HG02763 (cell line): ENCODE data around the gene BRD8.
"Not testable (repeated sequence)": the region's sequence is repeated elsewhere in the genome, so short reads cannot be mapped to it uniquely, and the experiment has no call there.

ENCODE experiments used
- ATAC-seq: cut with Tn5 transposase; IDR thresholded peaks from one replicate; pipeline ENCODE4 v1.9.1; 2021; ENCODE audit warnings: mild to moderate bottlenecking, moderate library complexity; ENCODE audit not compliant: unreplicated experiment

Gene BRD8, protein sequence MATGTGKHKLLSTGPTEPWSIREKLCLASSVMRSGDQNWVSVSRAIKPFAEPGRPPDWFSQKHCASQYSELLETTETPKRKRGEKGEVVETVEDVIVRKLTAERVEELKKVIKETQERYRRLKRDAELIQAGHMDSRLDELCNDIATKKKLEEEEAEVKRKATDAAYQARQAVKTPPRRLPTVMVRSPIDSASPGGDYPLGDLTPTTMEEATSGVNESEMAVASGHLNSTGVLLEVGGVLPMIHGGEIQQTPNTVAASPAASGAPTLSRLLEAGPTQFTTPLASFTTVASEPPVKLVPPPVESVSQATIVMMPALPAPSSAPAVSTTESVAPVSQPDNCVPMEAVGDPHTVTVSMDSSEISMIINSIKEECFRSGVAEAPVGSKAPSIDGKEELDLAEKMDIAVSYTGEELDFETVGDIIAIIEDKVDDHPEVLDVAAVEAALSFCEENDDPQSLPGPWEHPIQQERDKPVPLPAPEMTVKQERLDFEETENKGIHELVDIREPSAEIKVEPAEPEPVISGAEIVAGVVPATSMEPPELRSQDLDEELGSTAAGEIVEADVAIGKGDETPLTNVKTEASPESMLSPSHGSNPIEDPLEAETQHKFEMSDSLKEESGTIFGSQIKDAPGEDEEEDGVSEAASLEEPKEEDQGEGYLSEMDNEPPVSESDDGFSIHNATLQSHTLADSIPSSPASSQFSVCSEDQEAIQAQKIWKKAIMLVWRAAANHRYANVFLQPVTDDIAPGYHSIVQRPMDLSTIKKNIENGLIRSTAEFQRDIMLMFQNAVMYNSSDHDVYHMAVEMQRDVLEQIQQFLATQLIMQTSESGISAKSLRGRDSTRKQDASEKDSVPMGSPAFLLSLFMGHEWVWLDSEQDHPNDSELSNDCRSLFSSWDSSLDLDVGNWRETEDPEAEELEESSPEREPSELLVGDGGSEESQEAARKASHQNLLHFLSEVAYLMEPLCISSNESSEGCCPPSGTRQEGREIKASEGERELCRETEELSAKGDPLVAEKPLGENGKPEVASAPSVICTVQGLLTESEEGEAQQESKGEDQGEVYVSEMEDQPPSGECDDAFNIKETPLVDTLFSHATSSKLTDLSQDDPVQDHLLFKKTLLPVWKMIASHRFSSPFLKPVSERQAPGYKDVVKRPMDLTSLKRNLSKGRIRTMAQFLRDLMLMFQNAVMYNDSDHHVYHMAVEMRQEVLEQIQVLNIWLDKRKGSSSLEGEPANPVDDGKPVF

DNA sequence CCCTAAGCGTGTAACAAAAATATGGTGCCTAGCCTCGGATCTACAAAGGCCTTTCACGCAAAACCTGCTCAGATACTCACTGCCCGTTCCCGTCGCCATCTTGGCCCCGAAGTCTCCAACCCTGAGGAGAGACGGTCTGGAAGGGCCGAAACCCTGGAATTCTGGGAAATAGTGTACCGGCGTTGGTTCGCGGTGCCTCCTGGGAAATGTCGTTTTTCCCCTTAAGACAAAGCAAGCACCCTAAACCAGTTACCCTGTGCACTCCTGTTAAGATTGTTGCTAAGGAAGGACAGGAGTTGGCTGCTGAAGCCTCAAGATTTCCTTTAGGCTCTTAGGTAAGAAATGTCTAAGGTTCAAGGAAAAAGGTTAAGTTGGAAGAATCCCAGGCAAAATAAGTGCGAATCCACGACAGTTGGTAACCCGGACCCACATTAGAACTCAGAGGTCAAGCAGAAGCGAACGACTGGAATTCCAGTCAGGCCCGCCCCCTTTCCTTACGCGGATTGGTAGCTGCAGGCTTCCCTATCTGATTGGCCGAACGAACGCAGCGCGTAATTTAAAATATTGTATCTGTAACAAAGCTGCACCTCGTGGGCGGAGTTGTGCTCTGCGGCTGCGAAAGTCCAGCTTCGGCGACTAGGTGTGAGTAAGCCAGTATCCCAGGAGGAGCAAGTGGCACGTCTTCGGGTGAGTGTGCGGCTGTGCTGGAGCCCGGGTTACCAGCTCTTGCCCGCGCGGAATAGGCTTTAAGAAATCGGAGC, at the start of gene BRD8, which contains the start of gene KIF20A:
TSS of gene BRD8 (minus strand) at position 115 of the 761 bp plus-strand sequence. CDS start at position 99, 16 bp downstream.
TSS of gene KIF20A (plus strand) at position 597 of the 761 bp plus-strand sequence. CDS start 569 bp downstream, outside the sequence.
- ATAC-seq = peak; percentile 84

DNA sequence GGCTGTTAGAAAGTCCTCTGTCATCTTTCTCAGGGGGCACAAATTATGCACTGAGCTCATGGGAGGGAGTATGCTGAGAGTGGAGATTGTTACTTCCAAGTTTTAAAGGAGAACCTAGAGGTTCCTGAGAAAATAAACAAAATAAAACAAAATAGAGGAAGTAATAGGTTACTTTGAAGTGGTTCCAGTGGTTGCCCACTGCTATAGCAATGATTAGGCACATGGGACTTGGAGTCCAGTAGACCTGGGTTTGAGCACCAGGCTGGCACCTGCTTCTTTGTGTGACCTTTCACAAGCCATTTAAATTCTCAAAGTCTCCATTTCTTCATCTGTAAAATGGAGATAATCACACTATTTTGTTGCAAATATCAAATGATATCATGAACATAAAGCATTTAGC, 48.5 kb upstream of the BRD8 start:
- ATAC-seq = no peak

DNA sequence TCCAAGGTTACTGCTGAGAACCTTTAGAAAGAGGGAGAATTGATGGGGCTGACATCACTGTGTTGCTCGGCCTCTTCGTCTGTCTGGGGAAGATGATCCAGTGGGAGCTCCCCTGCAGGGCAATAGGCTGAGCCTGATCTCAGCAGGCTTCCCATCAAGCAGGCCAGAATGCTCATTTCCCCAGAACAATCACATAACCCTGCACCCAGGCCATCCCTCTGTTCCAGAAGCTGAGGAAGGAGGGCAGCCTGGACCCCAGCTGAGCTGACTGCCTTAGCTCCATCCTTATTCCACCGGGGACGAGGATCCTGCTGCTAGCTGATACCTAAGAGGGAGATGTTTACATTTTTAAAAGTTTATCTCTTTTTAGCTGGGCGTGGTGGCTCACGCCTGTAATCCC, 46.3 kb upstream of the BRD8 start:
- no peak for ATAC-seq

DNA sequence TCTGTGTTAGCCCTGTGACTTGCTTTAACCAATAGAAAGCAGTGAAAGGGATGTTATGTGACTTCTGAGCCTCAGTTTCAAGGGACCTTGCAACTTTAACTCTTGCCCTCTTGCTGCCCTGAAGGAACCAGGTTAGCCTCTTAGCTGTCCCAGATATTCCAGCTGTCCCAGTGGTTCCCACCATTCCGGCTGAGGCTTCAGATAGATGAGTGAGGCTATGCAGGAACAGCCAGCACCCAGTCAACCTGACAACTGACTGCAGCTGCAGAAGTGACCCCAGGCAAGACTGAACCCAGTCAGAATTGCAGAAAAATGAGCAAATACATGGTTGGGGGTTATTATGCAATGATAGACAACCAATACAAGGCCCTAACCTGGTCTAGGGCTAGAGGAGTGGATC, 45.1 kb upstream of the BRD8 start:
- ATAC-seq = no peak

DNA sequence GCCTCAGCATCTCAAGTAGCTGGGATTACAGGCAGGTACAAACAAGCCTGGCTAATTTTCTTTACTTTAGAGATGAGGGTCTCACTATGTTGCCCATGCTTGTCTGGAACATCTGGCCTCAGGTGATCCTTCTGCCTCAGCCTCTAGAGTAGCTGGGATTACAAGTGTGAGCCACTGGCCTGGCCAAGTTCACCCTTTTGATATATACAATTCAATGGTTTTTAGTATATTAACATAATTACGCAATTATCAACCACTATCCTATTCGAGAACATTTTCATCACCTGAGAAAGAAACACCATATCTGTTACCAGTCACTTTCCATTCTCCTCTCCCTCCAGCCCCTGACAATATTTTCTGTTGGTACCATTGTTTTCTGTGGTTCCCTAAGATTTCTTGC, 38.4 kb upstream of the BRD8 start:
- ATAC-seq = no peak

DNA sequence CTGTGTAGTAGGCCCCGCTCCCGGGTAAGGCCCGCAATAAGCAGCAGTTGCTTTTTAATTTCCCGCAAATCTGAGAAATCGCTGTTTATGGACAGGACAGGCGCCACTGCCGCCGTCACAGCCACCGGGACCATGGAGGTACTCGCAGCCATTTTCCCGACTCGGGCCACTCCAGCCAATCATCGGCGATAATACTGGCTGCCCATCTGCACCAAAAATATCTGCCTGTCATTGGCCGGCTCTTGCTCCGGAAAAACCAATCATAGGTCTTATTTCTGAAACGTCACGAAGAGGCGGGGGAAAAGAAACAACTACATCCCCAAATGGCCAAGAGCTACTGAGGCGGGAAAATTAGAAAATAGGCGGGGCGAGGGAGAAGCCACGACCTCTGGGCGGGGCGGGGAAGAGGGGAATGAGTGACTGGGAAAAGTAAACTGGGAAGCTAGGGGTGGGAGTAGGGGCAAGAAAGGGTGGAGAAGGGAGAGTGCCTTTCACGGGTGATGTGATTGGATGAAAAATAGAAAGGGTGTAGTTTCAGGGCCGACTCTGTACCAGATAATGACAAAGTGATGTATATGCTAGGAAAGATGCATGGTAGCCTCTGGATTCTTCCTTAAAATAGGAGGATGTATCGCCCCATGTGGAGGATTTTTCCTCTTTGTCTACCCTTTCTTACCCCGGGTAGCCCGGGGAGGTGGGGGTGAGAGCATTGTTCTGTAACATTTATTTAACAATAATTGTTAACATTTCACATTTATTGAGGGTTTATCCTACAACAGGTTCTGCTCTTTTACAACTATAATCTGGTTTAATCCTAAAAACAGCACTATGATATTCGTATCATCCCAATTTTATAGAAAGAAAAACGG, 35.0 kb upstream of the BRD8 start, which contains the start of gene CDC23:
TSS of gene CDC23 (minus strand) at position 163 of the 869 bp plus-strand sequence. CDS start at position 152, 11 bp downstream.
- peak; percentile 97 for ATAC-seq

DNA sequence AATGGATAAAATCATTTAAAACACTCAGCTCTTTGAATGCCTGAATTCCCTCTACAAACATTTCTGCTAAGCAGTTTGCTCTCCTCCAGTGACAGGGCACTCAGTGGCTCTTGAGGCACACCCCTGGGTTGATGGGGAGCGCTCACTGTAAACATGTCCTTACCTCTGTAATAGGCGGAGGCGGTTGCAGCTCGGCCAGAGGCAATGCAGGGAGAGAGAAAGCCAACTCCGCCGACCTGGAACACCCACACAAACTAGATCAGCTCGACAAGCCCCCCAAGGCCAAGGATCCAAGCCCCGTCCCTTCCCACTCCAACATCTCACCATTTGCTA, 34.4 kb upstream of the BRD8 start:
- ATAC-seq = no peak

DNA sequence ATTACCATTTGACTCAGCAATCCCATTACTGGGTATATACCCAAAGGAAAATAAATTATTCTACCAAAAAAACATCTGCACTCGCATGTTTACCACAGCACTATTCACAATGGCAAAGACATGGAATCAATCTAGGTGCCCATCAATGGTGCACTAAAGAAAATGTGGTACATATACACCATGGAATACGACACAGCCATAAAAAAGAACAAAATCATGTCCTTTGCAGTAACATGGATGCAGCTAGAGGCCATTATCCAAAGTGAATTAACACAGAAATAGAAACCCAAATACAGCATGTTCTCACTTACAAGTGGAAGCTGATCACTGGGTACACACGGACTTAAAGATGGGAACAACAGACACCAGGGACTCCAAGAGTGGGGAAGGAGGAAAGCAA, 32.6 kb upstream of the BRD8 start:
- ATAC-seq = no peak

DNA sequence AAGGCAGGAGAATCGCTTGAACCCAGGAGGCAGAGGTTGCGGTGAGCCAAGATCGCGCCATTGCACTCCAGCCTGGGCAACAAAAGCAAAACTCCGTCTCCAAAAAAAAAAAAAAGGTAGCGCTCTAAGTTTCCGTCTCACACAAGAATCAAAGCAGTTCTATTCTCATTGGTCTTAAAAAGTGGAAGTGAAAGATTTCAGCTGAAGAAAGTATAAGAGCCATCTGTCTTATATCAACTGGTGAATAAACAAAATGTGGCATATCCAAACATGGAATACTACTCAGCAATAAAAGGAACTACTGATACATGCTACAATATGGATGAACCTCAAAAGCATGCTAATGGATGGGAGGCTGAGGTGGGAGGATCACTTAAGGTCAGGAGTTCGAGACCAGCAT, 15.4 kb upstream of the BRD8 start:
- ATAC-seq = not testable (repeated sequence)

DNA sequence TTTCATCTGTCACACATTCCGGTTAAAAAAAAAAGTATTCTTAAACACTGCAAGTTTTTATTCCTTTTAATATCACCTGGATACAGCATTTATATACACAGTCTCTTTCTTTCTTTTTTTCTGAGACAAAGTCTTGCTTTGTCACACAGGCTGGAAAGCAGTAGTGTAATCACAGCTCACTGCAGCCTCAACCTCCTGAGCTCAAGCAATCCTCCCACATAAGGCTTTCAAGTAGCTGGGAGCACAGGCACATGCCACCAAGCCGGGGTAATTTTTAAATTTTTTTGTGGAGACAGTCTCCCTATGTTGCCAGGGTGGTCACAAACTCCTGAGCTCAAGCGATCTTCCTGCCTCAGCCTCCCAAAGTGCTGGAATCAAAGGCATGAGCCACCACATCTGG, 14.4 kb upstream of the BRD8 start:
- ATAC-seq = no peak

DNA sequence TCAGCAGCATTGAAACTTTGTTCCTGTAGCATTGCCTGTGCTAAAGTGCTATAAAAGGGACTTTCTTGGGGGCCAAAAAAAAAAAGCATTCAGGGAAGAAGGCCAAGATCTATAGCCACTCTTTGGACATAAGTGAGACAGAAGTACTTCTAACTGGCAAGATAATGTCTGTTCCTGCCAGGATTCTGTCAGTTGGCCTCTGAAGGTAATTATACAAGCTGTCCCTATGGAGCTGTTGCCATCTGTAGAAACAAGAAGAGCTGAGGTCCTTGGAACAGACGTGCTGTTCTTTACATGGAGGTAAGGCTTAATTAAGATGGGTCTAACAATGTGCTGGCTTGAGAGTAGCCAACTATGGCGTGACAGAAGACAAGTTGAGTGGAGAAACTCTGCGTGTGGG, 10.2 kb upstream of the BRD8 start:
- ATAC-seq = no peak

DNA sequence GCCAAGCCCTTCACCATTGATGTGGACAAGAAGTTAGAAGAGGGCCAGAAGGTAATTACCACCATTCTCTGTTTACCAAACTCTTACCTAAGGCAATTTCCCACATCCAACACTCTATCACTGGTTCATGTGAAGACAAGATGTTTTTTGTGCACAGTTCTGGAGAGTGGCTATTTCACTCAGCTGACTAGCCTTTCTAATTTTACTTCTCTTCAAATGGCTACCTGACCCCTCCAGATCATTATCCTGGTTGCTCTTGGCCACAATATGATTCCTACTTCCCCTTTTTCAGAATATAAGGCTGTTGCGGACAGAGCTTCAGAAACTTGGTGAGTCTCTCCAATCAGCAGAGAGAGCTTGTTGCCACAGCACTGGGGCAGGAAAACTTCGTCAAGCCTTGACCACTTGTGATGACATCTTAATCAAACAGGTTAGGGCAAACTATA, 7.6 kb upstream of the BRD8 start:
- ATAC-seq = no peak

DNA sequence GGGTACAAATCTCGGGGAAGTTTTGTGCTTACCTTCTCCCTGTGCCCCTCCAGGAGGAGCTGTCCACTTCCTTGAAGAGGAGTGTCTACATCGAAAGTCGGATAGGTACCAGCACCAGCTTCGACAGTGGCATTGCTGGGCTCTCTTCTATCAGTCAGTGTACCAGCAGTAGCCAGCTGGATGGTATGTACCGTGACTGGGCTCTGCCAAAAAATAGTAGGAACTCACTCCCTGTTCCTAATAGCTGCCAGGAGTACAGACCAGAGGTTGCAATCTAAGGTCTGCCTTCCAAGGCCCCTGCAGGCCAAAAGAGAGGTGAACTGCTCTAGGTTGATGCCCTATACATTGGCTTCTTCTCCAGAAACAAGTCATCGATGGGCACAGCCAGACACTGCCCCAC, 4.4 kb upstream of the BRD8 start:
- no peak for ATAC-seq

DNA sequence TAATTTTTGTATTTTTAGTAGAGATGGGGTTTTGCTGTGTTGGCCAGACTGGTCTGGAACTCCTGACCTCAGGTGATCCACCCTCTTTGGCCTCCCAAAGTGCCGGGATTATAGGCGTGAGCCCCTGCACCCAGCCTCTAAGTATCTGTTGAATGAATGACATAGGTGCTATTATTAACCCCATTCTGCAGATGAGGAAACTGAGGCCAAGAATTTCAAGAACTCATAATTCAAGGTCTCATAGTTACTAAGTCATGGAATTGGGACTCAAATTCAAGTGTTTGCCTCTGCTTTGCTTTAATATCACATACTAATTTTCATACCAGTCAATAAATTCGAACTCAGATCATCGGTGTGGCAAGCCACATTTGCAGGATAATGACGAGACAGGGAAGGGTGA, 2.4 kb upstream of the BRD8 start:
- no peak for ATAC-seq

DNA sequence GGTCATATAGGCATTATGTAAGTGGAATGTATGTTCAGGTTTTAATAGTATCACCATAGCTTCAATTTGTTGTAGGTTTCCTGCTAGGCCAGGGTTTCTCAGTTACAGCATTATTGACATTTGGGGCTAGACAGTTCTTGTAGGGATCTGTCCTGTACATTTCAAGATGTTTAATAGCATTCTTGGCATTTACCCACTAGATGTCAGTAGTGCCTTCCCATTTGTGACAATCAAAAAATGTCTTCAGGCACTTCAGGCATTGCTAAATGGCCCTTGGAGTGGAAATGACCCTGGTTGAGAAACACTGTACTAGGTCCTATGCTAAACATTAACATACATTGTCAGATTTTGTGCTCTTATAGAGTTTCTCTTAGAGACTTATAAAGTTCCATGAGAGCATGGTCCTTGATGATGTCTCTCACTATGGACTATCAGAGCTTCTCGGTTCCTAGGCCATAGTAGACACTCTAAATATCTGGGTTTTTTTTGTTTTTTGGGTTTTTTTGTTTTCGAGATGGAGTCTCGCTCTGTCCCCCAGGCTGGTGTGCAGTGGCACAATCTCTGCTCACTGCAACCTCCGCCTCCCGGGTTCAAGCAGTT, 1.9 kb upstream of the BRD8 start:
- ATAC-seq = no peak

DNA sequence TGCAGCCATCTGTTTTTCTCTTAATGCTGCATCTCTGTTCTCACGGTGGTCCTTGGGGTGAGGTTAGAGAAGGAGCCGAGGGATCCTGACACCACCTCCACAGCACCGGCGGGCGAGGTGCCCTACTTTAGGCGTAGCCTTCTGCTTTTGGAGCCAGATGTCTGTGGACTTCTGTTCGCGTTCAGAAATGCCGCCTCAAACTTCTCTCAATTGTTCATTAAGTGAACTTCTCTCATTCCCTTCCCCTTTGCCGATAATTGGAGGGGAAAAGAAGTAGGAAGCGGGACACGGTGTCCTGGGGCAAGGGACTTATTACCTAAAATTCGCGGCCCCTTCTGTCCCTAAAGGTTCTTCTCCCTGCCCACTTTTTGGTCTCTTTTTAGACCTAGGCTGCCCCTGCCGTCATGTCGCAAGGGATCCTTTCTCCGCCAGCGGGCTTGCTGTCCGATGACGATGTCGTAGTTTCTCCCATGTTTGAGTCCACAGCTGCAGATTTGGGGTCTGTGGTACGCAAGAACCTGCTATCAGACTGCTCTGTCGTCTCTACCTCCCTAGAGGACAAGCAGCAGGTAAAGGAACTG, 937 bp upstream of the BRD8 start:
- ATAC-seq = no peak

DNA sequence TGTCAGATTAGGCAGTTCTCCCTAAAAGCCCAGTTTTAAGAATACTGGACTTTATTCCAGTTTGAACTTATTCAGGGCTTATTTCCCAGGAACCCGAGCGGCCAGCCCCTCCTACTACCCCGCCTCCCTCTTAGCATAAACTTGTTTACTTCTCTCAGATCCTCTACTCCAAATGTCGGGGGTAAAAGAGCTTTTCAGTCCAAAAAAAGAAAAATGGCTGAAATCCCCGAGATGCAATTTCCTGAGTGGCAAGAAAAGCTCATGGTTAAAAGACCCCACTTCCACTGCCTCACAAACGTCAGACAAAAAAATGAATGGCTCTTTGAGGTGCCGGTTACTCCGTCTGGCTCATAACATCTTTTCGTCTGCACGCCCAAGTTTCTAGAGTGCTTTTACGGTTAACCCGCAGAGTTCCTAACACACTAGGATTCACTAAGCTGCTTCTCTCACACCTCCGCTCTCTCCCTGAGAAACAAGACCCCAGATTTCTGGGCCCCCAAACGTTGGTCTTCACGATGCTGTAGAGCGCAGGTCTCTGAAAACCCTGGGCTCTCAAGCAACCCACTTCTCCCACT, 402 bp downstream of the BRD8 start:
- ATAC-seq = no peak

DNA sequence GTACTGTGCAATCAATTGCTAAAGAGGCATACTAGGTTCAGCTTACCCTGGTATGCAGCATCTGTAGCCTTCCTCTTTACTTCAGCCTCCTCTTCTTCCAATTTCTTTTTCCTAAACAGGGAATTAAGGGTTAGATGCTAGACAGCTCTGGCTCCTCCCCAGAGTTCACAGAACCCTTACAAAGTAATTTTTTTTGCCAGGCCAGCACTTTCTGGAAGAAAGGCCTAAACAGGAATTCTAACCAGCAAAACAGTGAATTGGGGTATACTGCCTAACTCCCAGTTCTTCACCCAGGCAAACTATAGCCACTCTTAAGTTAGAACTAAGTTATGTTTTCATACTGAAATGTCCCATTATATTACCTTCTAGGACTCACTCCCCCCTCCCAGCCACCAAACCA, 8.1 kb downstream of the BRD8 start:
- ATAC-seq = no peak
